ENCODE results near the gene MECR. TPM values are rescaled to one million over a fixed set of nuclear protein-coding genes. Genes with fewer than 3 reads are reported as not detected.

Gene MECR
- polyA plus RNA-seq, 1 experiment = 35.6 TPM

DNA sequence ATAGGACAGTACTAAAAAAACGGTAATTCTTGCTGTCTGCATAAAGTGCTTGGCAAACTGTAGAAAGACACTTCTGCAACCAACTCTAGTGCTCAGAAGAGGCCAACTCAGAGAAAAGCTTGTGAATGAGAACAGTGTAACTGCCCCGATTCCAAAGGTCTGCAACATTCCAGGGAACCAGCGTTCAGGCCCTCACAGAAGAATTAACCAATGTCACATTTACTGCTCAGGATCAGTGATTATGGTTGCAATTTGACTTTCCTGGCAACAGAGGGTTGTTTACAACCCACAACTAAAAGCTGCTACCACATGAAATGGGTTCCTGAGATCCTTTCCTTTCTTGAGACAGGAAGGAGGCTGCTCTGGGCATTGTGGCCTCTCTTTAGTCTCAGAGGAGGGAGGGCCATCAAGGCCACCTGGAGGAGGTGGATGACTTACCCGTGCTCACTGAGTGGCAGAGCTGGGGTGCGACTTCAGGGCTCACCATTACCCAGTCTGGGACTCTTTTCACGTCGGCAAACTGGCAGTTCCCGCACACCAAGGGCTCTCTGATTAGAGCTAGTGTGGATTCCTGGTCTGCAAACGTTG lies 64.3 kb downstream of the MECR start:
- DNase-seq (ENCODE audit: low read depth) = no peak
- no peak overlapping the region for H3K4me3 ChIP-seq (ENCODE audit: low read depth, low read length)
- CTCF ChIA-PET = interaction anchor here (0.9 to 1.5 kb wide), 5 partner anchors 23 to 285 kb away, joined by 3 to 4 read pairs (median 3); no protein-coding TSS in a partner anchor
- H3K36me3 ChIP-seq (ENCODE audit: control insufficient read depth, insufficient read depth, low read length) = peaks cover 8% of the 10 kb centered on the region
- POLR2A ChIA-PET = no interaction called here
- no peaks in the 10 kb centered on the region for H3K27me3 ChIP-seq (ENCODE audit: control insufficient read depth, insufficient read depth, low read length)
- TF ChIP-seq, protein P1, sequence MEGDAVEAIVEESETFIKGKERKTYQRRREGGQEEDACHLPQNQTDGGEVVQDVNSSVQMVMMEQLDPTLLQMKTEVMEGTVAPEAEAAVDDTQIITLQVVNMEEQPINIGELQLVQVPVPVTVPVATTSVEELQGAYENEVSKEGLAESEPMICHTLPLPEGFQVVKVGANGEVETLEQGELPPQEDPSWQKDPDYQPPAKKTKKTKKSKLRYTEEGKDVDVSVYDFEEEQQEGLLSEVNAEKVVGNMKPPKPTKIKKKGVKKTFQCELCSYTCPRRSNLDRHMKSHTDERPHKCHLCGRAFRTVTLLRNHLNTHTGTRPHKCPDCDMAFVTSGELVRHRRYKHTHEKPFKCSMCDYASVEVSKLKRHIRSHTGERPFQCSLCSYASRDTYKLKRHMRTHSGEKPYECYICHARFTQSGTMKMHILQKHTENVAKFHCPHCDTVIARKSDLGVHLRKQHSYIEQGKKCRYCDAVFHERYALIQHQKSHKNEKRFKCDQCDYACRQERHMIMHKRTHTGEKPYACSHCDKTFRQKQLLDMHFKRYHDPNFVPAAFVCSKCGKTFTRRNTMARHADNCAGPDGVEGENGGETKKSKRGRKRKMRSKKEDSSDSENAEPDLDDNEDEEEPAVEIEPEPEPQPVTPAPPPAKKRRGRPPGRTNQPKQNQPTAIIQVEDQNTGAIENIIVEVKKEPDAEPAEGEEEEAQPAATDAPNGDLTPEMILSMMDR (IDR thresholded peaks at IDR 0.05; ENCODE audit: insufficient read depth, low read depth, low read length) = no peak

DNA sequence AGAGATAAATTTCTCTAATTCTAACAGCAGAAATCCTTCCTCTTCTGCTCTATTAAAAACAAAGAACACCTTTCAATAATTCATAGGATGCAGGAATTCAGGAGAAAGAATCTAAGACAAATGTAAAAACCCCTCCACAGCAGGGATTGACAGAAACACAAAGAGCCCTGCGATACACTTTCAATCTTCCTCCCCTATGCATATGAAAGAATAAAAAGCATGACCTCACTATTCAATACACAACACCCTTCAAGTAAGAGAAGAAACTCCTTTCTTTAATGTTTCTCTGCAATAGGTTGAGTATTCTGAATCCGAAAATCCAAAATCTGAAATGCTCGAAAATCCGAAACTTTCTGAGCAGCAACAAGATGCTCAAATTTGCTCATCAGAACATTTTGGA lies 66.1 kb downstream of the MECR start:
- TF ChIP-seq, protein P1 (IDR thresholded peaks at IDR 0.05; ENCODE audit: insufficient read depth, low read depth, low read length) = no peak
- Histone ChIP-seq H3K27me3 (ENCODE audit: control insufficient read depth, insufficient read depth, low read length) (no peaks in the 10 kb centered on the region), H3K4me3 (ENCODE audit: low read depth, low read length) (no peak overlapping the region), H3K36me3 (ENCODE audit: control insufficient read depth, insufficient read depth, low read length) (peaks cover 12% of the 10 kb centered on the region)
- ChIA-PET POLR2A (no interaction called here), CTCF (interaction anchor here (1.3 kb wide), 1 partner anchor 38 kb away, joined by 3 read pairs; no protein-coding TSS in a partner anchor)
- no peak for DNase-seq (ENCODE audit: low read depth)

DNA sequence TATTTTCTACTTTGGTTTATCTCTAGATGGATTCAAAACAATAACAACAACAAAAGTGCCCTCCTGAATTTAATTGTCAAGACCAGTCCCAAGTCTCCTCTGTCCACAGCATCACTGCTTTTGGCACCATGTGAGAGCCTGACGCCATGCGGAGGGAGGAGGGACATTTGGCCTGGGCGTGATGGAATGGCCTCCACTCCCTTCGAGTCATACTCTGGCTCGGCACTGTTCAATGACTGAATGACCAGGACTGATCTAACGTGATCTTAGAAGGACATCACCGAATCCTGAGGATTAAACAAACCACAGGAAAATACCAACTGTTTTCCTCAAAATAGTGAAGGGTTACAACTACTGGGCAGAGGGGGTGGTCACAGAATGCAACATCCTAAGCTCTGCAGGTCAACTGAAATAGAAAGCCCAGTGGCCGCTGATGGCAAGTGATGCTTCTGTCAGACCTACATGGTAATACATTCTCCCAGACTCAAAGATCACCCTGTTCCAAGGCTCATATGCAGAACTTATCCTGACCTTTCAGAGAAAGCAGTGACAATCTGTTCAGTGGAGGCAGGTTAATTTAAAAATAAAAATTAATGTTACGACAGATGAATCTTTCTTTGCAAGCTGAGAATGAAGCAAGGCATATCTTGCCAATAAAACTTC lies 68.1 kb downstream of the MECR start:
- Histone ChIP-seq H3K27me3 (ENCODE audit: control insufficient read depth, insufficient read depth, low read length) (no peaks in the 10 kb centered on the region), H3K36me3 (ENCODE audit: control insufficient read depth, insufficient read depth, low read length) (peaks cover 18% of the 10 kb centered on the region), H3K4me3 (ENCODE audit: low read depth, low read length) (no peak overlapping the region)
- CTCF ChIA-PET = no interaction called here
- TF ChIP-seq, protein P1 (IDR thresholded peaks at IDR 0.05; ENCODE audit: insufficient read depth, low read depth, low read length) = no peak
- no peak for DNase-seq (ENCODE audit: low read depth)
- POLR2A ChIA-PET = no interaction called here

DNA sequence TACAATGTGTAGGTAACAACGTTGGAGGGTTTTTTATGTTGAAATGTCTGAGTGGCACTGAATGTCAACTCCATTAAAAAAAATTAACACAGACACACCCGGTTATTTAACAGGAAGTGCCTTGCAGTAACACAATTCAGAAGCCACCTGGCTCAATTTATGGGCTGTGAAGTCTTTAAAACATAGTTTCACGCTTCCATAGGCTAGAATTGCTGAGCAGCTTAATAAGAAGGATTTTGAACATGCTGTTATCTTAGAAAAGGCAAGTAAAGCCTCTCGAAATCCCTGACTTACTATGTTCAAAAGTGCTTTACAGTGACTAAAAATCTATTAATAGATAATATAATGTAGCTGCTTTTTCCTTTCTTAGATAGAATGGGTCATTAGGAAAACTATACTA lies 68.7 kb downstream of the MECR start:
- H3K36me3 ChIP-seq (ENCODE audit: control insufficient read depth, insufficient read depth, low read length) = peaks cover 18% of the 10 kb centered on the region
- TF ChIP-seq, protein P1 (IDR thresholded peaks at IDR 0.05; ENCODE audit: insufficient read depth, low read depth, low read length) = no peak
- DNase-seq (ENCODE audit: low read depth) = no peak
- H3K4me3 ChIP-seq (ENCODE audit: low read depth, low read length) = no peak overlapping the region
- CTCF ChIA-PET = no interaction called here
- H3K27me3 ChIP-seq (ENCODE audit: control insufficient read depth, insufficient read depth, low read length) = no peaks in the 10 kb centered on the region
- POLR2A ChIA-PET = no interaction called here

DNA sequence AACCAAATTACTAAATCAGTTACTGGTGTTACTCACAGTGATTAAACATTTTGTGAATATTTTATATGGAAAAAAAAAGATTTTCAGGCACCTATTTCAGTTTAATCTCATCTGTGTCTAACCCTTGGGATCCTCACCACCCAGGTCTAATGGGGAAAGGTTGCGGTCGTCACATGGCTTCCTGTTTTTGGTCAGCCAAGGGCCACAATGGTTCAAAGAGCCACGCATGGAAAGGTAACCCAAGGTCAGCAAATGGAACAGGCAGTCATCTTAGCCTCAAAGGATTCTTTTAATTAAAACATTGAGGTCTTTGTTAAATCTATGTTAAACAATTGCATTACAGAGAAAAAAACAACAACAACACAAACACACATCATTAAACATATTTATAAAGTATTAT lies 71.0 kb downstream of the MECR start:
- DNase-seq (ENCODE audit: low read depth) = no peak
- TF ChIP-seq, protein P1 (IDR thresholded peaks at IDR 0.05; ENCODE audit: insufficient read depth, low read depth, low read length) = no peak
- Histone ChIP-seq H3K36me3 (ENCODE audit: control insufficient read depth, insufficient read depth, low read length) (peaks cover 16% of the 10 kb centered on the region), H3K27me3 (ENCODE audit: control insufficient read depth, insufficient read depth, low read length) (no peaks in the 10 kb centered on the region), H3K4me3 (ENCODE audit: low read depth, low read length) (no peak overlapping the region)
- ChIA-PET POLR2A (no interaction called here), CTCF (interaction anchor here (0.6 to 2.3 kb wide), 3 partner anchors 11 to 167 kb away, joined by 3 to 6 read pairs (median 3); no protein-coding TSS in a partner anchor)
